ENCODE results near the gene ACO1.

Gene ACO1

DNA sequence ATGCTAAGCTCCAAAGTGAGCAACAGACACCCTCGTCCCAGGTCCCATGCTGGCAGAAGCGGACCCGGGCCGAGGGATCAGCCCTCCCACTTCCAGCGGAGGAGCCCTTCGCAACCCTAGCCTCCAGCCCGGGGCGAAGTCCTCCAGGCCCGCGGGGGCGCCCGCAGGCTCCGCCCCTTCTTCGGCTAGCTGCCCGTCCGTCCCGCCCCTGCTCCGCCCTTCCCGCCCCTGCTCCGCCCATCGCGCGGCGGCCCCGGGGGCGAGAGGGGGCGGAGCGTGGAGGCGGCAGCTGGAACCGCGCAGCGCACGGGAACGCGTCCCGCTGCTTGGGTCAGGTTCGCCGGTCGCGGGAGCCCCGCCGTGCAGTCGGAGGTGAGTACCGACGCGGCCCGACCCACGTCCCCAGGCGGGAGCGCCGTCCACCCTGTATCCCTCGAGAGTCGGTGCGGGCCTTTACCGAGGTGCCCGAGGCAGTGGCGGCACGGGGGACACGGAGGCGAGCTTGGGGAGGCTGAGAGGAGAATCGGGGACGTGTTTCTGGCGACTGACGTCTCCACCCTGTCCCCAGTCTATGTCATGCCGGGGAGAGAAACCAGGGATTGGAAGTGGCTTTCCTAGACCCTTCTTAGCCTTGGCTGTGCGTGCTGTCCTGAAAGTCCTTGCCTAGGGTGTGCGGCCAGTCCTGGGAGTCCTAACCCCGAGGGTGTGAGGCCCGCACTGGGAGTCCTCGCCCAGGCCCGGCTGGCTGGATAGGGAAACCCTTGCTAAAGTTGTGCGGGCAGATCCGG, at the start of gene ACO1:
Gene ACO1, plus strand, starts transcription at position 280 of the 788 bp plus-strand sequence. CDS start 20,864 bp downstream, outside the sequence.
- Histone ChIP-seq H3K9me3 (ENCODE audit: control insufficient read depth, insufficient read depth, low read length) (no peaks in the 10 kb centered on the region), H3K27me3 (ENCODE audit: control insufficient read depth, insufficient read depth, low read length) (peaks cover 37% of the 10 kb centered on the region), H3K9ac (ENCODE audit: low read depth, low read length) (peak within 1 kb of the TSS; percentile 66), H3K4me3 (ENCODE audit: low read depth, low read length) (peak within 1 kb of the TSS; percentile 80), H3K4me1 (ENCODE audit: control insufficient read depth, insufficient read depth, low read length) (peaks cover 3% of the 10 kb centered on the region), H3K36me3 (ENCODE audit: control insufficient read depth, insufficient read depth, low read length) (no peaks in the 10 kb centered on the region)

GRCh38 chr9:32334916-32335895, 49.2 kb upstream of the ACO1 start:
- Histone ChIP-seq H3K9ac (ENCODE audit: low read depth, low read length) (no peak overlapping the region), H3K4me1 (ENCODE audit: control insufficient read depth, insufficient read depth, low read length) (peaks cover 4% of the 10 kb centered on the region), H3K36me3 (ENCODE audit: control insufficient read depth, insufficient read depth, low read length) (no peaks in the 10 kb centered on the region), H3K4me3 (ENCODE audit: low read depth, low read length) (no peak overlapping the region), H3K9me3 (ENCODE audit: control insufficient read depth, insufficient read depth, low read length) (no peaks in the 10 kb centered on the region), H3K27me3 (ENCODE audit: control insufficient read depth, insufficient read depth, low read length) (no peaks in the 10 kb centered on the region)

- no peaks in the 10 kb centered on the region for H3K4me1 ChIP-seq (ENCODE audit: control insufficient read depth, insufficient read depth, low read length)
- no peaks in the 10 kb centered on the region for H3K27me3 ChIP-seq (ENCODE audit: control insufficient read depth, insufficient read depth, low read length)
- no peaks in the 10 kb centered on the region for H3K9me3 ChIP-seq (ENCODE audit: control insufficient read depth, insufficient read depth, low read length)
- H3K9ac ChIP-seq (ENCODE audit: low read depth, low read length): no peak overlapping the region
- H3K4me3 ChIP-seq (ENCODE audit: low read depth, low read length): no peak overlapping the region
- H3K36me3 ChIP-seq (ENCODE audit: control insufficient read depth, insufficient read depth, low read length): no peaks in the 10 kb centered on the region
Measured at GRCh38 chr9:32339424-32339823, 45.0 kb upstream of the ACO1 start.

- no peaks in the 10 kb centered on the region for H3K9me3 ChIP-seq (ENCODE audit: control insufficient read depth, insufficient read depth, low read length)
- H3K4me3 ChIP-seq (ENCODE audit: low read depth, low read length): no peak overlapping the region
- H3K27me3 ChIP-seq (ENCODE audit: control insufficient read depth, insufficient read depth, low read length): no peaks in the 10 kb centered on the region
- no peak overlapping the region for H3K9ac ChIP-seq (ENCODE audit: low read depth, low read length)
- H3K4me1 ChIP-seq (ENCODE audit: control insufficient read depth, insufficient read depth, low read length): peaks cover 7% of the 10 kb centered on the region
- H3K36me3 ChIP-seq (ENCODE audit: control insufficient read depth, insufficient read depth, low read length): no peaks in the 10 kb centered on the region
Measured at GRCh38 chr9:32340361-32340760, 44.1 kb upstream of the ACO1 start.

- Histone ChIP-seq H3K36me3 (ENCODE audit: control insufficient read depth, insufficient read depth, low read length) (no peaks in the 10 kb centered on the region), H3K4me1 (ENCODE audit: control insufficient read depth, insufficient read depth, low read length) (peaks cover 14% of the 10 kb centered on the region), H3K9ac (ENCODE audit: low read depth, low read length) (no peak overlapping the region), H3K9me3 (ENCODE audit: control insufficient read depth, insufficient read depth, low read length) (no peaks in the 10 kb centered on the region), H3K4me3 (ENCODE audit: low read depth, low read length) (peak overlapping the region; percentile 30), H3K27me3 (ENCODE audit: control insufficient read depth, insufficient read depth, low read length) (no peaks in the 10 kb centered on the region)
Measured at GRCh38 chr9:32344551-32345182, 39.8 kb upstream of the ACO1 start.

GRCh38 chr9:32345243-32345642, 39.2 kb upstream of the ACO1 start:
- Histone ChIP-seq H3K27me3 (ENCODE audit: control insufficient read depth, insufficient read depth, low read length) (no peaks in the 10 kb centered on the region), H3K36me3 (ENCODE audit: control insufficient read depth, insufficient read depth, low read length) (no peaks in the 10 kb centered on the region), H3K4me1 (ENCODE audit: control insufficient read depth, insufficient read depth, low read length) (peaks cover 14% of the 10 kb centered on the region), H3K9me3 (ENCODE audit: control insufficient read depth, insufficient read depth, low read length) (no peaks in the 10 kb centered on the region), H3K4me3 (ENCODE audit: low read depth, low read length) (no peak overlapping the region), H3K9ac (ENCODE audit: low read depth, low read length) (no peak overlapping the region)

DNA sequence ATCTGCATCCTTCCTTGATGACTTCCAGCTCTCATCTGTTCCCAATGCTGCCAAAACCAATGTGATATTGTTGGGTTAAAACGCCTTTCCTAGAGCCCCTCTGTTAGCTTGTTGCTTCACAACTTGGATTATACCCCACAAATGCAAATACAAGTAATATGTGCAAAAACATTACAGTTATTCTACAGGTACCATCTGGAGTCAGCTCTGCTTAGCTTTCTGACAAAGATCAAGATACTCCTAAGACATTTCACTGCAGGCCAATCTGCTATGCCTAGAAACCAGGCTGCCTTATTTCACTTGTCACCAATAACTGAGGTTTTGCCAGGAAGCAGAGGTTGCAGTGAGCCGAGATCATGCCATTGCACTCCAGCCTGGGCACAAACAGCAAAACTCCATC, 36.9 kb upstream of the ACO1 start:
- Histone ChIP-seq H3K9ac (ENCODE audit: low read depth, low read length) (no peak overlapping the region), H3K4me3 (ENCODE audit: low read depth, low read length) (no peak overlapping the region), H3K9me3 (ENCODE audit: control insufficient read depth, insufficient read depth, low read length) (no peaks in the 10 kb centered on the region), H3K36me3 (ENCODE audit: control insufficient read depth, insufficient read depth, low read length) (no peaks in the 10 kb centered on the region), H3K4me1 (ENCODE audit: control insufficient read depth, insufficient read depth, low read length) (peaks cover 14% of the 10 kb centered on the region), H3K27me3 (ENCODE audit: control insufficient read depth, insufficient read depth, low read length) (no peaks in the 10 kb centered on the region)

DNA sequence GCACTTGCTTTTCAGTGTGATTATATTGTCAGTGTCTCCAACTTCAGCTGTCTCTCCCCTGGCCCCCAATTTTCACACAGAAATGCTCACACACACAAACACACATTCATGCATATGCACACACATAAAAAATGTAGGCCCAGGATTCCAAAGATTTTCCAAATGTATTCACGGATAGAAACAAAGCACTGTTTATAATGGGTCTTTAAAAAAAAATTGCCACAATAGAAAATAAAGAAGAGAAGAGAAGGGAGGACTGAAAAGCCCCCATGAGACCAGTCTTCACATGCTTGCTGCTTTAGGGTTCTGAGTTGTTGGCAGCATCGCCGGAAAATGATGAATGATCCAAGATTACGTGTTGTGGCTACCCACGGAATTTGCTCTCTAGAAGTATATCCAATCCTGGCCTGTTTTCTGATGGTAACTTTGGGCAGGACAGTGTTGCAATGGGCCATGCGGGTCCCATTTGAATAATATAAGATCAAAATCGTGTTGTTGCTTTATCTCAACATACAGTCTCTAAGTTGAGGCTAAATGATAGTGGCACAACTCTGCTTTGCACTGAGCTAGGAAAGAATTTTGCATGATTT, 36.2 kb upstream of the ACO1 start:
- peaks cover 14% of the 10 kb centered on the region for H3K4me1 ChIP-seq (ENCODE audit: control insufficient read depth, insufficient read depth, low read length)
- H3K36me3 ChIP-seq (ENCODE audit: control insufficient read depth, insufficient read depth, low read length): no peaks in the 10 kb centered on the region

DNA sequence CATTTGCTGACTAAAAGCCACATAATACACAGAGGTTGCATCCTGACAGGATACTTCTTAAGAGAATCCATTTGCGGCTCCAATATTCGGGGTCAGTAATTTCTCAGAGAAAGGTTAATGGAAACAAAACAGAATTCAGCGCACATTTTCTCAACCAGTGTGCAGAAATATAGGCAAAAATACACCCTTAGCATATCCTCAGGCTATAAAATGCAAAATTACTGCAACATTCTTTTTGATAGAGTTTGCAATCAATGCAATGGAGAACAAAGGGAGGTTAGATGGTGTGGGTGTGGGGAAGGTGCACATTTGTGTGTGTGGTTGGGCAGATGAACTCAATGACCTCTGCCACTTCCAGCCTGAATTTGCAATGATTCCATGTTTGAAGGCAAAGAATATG, 35.4 kb upstream of the ACO1 start:
- Histone ChIP-seq H3K9ac (ENCODE audit: low read depth, low read length) (no peak overlapping the region), H3K27me3 (ENCODE audit: control insufficient read depth, insufficient read depth, low read length) (no peaks in the 10 kb centered on the region), H3K36me3 (ENCODE audit: control insufficient read depth, insufficient read depth, low read length) (no peaks in the 10 kb centered on the region), H3K4me1 (ENCODE audit: control insufficient read depth, insufficient read depth, low read length) (peaks cover 14% of the 10 kb centered on the region), H3K4me3 (ENCODE audit: low read depth, low read length) (no peak overlapping the region), H3K9me3 (ENCODE audit: control insufficient read depth, insufficient read depth, low read length) (no peaks in the 10 kb centered on the region)

More for the DNA sequence above, 36.2 kb upstream of the ACO1 start:
- H3K9me3 ChIP-seq (ENCODE audit: control insufficient read depth, insufficient read depth, low read length): no peaks in the 10 kb centered on the region
- no peak overlapping the region for H3K9ac ChIP-seq (ENCODE audit: low read depth, low read length)
- no peak overlapping the region for H3K4me3 ChIP-seq (ENCODE audit: low read depth, low read length)
- H3K27me3 ChIP-seq (ENCODE audit: control insufficient read depth, insufficient read depth, low read length): no peaks in the 10 kb centered on the region

DNA sequence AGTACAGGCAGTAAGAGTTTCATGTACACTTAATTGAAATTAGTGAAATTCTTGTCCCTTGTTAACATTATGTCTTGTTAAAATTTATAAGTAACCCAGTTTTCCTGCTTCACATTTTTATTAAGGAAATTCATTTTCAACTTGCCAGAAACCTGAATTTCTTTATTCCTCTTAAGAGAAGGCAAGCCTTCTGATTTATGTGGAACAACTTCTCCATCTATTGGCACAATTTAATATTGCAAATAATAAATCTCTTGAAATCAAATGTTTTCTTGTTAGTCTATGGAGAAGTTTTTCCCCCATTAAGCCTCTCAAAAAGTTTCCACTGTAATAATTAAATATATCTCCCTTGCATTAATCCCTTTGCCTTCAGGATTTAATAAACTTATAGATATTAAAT, 33.8 kb upstream of the ACO1 start:
- Histone ChIP-seq H3K9me3 (ENCODE audit: control insufficient read depth, insufficient read depth, low read length) (no peaks in the 10 kb centered on the region), H3K36me3 (ENCODE audit: control insufficient read depth, insufficient read depth, low read length) (no peaks in the 10 kb centered on the region), H3K4me3 (ENCODE audit: low read depth, low read length) (no peak overlapping the region), H3K4me1 (ENCODE audit: control insufficient read depth, insufficient read depth, low read length) (peaks cover 3% of the 10 kb centered on the region), H3K27me3 (ENCODE audit: control insufficient read depth, insufficient read depth, low read length) (no peaks in the 10 kb centered on the region), H3K9ac (ENCODE audit: low read depth, low read length) (no peak overlapping the region)

- H3K9ac ChIP-seq (ENCODE audit: low read depth, low read length): no peak overlapping the region
Measured at GRCh38 chr9:32351845-32352244, 32.6 kb upstream of the ACO1 start.

More at GRCh38 chr9:32351845-32352244, 32.6 kb upstream of the ACO1 start:
- Histone ChIP-seq H3K27me3 (ENCODE audit: control insufficient read depth, insufficient read depth, low read length) (no peaks in the 10 kb centered on the region), H3K9me3 (ENCODE audit: control insufficient read depth, insufficient read depth, low read length) (no peaks in the 10 kb centered on the region), H3K36me3 (ENCODE audit: control insufficient read depth, insufficient read depth, low read length) (no peaks in the 10 kb centered on the region), H3K4me3 (ENCODE audit: low read depth, low read length) (no peak overlapping the region), H3K4me1 (ENCODE audit: control insufficient read depth, insufficient read depth, low read length) (no peaks in the 10 kb centered on the region)

All from iPS-15b (cell line).